Ishikawa (cell line): ENCODE results near the gene SMIM8.

Experiments used
- CEBPB ChIP-seq: IDR thresholded peaks from 2 replicates; pipeline ENCODE4 v1.6.1; 2012
- CREB1 ChIP-seq: IDR thresholded peaks from 2 replicates; pipeline ENCODE4 v1.6.1; 2012; ENCODE audit warnings: low read depth
- EGR1 ChIP-seq: IDR thresholded peaks from 2 replicates; pipeline ENCODE4 v1.6.1; 2012
- EP300 ChIP-seq: IDR thresholded peaks from 2 replicates; pipeline ENCODE4 v1.6.1; 2012; ENCODE audit warnings: borderline replicate concordance
- FOXM1 ChIP-seq: IDR thresholded peaks from 2 replicates; pipeline ENCODE4 v1.6.1; 2012; ENCODE audit warnings: low read depth, borderline replicate concordance
- NFIC ChIP-seq: IDR thresholded peaks from 2 replicates; pipeline ENCODE4 v1.6.1; 2012
- RAD21 ChIP-seq: IDR thresholded peaks from 2 replicates; pipeline ENCODE4 v1.6.1; 2012; ENCODE audit warnings: low read depth
- TAF1 ChIP-seq: IDR thresholded peaks from 2 replicates; pipeline ENCODE4 v1.6.1; 2012; ENCODE audit warnings: low read depth, mild to moderate bottlenecking
- TCF12 ChIP-seq: IDR thresholded peaks from 2 replicates; pipeline ENCODE4 v1.6.1; 2012; ENCODE audit warnings: low read depth
- TEAD4 ChIP-seq: IDR thresholded peaks from 2 replicates; pipeline ENCODE4 v1.6.1; 2012
- YY1 ChIP-seq: IDR thresholded peaks from 2 replicates; pipeline ENCODE4 v1.6.1; 2012; ENCODE audit warnings: low read depth
- ZBTB7A ChIP-seq: IDR thresholded peaks from 2 replicates; pipeline ENCODE4 v1.6.1; 2012; ENCODE audit warnings: low read depth
- TF ChIP-seq, protein P1 (sequence below): IDR thresholded peaks from 2 replicates; pipeline ENCODE4 v1.6.1; 2012
- TF ChIP-seq, protein P2 (sequence below): IDR thresholded peaks from 2 replicates; pipeline ENCODE4 v1.6.1; 2012
- TF ChIP-seq, protein P3 (sequence below): IDR thresholded peaks from 2 replicates; pipeline ENCODE4 v1.6.1; 2012; ENCODE audit warnings: low read depth, mild to moderate bottlenecking

SMIM8 gene

DNA sequence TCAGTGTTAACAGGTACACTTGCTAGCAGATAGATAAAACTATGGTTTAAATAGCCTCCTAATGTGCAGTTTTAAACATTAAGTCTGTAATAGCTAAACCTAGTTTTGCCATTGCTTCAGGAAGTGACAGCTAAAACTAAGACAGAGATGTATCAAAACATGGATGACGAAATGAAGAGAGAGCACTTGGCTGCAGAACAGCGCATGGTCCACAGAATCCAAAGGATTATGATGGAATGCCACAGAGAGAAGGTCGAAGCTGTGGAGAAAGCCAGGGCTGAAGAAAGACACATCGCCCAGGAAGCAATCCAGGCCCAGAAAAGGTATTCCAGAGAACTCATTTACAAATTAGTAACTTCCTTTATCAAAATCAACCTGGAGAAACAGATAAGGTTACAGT lies 33.8 kb downstream of the SMIM8 start:
- TF ChIP-seq, protein P1, sequence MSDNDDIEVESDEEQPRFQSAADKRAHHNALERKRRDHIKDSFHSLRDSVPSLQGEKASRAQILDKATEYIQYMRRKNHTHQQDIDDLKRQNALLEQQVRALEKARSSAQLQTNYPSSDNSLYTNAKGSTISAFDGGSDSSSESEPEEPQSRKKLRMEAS, result no peak
- no peak for TF ChIP-seq TEAD4
- no peak for TF ChIP-seq NFIC
- no peak for TF ChIP-seq RAD21
- TF ChIP-seq CREB1, result no peak
- TF ChIP-seq ZBTB7A, result no peak
- no peak for TF ChIP-seq EGR1
- no peak for TF ChIP-seq FOXM1
- TF ChIP-seq, protein P2, sequence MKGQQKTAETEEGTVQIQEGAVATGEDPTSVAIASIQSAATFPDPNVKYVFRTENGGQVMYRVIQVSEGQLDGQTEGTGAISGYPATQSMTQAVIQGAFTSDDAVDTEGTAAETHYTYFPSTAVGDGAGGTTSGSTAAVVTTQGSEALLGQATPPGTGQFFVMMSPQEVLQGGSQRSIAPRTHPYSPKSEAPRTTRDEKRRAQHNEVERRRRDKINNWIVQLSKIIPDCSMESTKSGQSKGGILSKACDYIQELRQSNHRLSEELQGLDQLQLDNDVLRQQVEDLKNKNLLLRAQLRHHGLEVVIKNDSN, result no peak
- TF ChIP-seq, protein P3, sequence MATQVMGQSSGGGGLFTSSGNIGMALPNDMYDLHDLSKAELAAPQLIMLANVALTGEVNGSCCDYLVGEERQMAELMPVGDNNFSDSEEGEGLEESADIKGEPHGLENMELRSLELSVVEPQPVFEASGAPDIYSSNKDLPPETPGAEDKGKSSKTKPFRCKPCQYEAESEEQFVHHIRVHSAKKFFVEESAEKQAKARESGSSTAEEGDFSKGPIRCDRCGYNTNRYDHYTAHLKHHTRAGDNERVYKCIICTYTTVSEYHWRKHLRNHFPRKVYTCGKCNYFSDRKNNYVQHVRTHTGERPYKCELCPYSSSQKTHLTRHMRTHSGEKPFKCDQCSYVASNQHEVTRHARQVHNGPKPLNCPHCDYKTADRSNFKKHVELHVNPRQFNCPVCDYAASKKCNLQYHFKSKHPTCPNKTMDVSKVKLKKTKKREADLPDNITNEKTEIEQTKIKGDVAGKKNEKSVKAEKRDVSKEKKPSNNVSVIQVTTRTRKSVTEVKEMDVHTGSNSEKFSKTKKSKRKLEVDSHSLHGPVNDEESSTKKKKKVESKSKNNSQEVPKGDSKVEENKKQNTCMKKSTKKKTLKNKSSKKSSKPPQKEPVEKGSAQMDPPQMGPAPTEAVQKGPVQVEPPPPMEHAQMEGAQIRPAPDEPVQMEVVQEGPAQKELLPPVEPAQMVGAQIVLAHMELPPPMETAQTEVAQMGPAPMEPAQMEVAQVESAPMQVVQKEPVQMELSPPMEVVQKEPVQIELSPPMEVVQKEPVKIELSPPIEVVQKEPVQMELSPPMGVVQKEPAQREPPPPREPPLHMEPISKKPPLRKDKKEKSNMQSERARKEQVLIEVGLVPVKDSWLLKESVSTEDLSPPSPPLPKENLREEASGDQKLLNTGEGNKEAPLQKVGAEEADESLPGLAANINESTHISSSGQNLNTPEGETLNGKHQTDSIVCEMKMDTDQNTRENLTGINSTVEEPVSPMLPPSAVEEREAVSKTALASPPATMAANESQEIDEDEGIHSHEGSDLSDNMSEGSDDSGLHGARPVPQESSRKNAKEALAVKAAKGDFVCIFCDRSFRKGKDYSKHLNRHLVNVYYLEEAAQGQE, result no peak
- TF ChIP-seq CEBPB, result no peak
- TF ChIP-seq YY1, result no peak
- no peak for TF ChIP-seq EP300
- no peak for TF ChIP-seq TCF12

DNA sequence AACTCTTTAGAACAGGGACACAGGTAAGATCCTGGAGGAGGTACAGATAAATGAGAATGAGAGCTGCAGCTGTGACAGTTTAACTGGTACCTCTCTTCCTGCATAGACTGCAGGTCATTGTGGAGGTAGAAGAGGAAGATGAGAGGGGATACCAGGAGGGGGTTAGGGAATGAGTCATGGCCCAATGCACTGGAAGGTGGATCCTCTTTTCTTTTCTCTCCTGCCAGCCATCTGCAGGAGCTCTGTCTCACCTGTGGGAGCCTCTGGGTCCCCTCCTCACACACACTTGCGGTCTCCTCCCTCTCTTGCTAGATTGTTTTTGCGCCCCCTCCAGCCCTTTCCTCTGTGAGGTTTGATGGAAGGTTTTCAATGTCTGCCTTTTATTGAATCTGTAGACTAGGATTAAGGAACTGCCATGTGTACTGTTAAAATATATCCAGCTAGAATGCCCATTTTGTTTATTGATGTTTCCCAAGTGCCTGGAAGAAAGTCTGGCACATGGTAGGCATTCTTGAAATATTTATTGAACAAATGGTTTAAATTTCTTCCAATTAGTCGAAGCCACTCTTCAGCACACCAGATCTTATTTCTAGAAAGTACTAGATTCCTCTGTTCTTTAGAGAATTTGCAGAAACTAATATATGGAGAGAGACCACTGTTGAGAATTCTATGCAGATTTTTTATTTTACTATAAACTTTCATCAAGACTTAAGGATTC lies 35.2 kb downstream of the SMIM8 start:
- TF ChIP-seq YY1 (no peak), EP300 (no peak), TEAD4 (no peak), CREB1 (no peak), FOXM1 (no peak), NFIC (no peak), CEBPB (no peak), TCF12 (no peak), RAD21 (no peak), ZBTB7A (no peak), TAF1 (no peak), EGR1 (no peak)
- TF ChIP-seq, protein P2, result no peak
- TF ChIP-seq, protein P3, result no peak
- TF ChIP-seq, protein P1, result no peak

DNA sequence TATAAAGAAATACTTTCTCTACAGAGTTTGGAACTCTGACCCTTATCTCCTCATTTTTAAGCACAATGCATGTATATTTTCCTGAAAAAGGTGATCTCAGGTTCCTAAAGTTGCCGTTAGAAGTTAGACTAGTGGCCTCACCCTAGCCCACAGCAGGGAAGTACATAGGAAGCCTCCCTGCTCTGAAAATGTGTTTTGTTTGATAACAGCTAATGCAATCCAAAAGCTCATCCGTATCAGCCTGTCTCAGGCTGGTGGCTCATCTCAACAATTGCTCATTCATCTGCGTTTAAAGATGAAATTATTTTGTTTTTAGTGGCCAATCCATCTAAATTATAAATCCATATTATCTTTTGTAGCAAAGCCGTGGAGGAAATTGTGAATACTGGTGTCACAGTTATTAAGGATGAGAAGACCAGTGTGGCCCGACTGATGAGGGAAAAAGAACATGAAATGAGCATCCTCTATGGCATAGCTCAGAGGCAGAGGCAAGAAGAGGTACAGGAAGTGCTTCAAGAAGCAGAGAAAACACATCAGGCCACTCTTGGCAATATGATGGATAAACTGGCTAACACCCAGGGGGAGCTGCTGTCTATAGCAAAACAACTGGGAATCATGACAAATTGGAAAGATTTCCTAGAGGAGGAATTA lies 42.3 kb downstream of the SMIM8 start:
- TF ChIP-seq YY1, result no peak
- no peak for TF ChIP-seq TEAD4
- TF ChIP-seq, protein P2, result no peak
- TF ChIP-seq CEBPB, result no peak
- no peak for TF ChIP-seq TCF12
- TF ChIP-seq FOXM1, result no peak
- no peak for TF ChIP-seq RAD21
- TF ChIP-seq EP300, result no peak
- TF ChIP-seq, protein P1, result no peak
- TF ChIP-seq EGR1, result no peak

DNA sequence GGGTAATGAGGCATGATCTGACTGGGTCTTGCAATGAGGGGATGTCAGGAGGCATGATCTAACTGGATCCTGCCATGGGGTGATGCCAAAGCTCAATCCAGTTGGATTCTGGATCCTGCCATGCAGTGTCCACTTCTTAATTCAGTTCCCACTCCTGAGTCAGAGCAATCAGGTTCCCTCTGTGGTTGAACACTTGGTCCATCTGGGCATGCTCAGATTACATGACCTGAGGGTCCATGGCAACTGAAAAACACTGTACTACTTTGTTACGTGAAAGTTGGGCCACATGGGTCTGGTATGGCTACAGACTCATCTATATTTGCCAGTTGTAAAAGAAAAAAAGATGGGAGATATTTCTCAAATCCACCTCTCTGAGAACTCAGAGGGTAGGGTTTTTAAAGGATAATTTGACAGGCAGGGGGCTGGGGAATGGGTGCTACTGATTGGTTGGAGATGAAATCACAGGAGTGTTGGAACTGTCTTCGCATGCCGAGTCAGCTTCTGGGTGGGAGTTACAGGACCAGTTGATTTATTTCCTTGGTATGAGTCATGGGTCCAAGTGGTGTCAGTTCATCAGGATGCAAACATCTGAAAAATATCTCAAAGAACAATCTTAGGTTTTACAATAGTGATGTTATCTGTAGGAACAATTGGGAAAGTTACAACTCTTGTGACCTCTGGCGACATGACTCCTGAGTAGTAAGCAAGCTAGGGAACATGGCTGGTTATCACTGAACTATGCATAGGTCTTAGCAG lies 43.9 kb downstream of the SMIM8 start:
- TF ChIP-seq TEAD4 (no peak), CEBPB (no peak), YY1 (no peak), TAF1 (no peak), ZBTB7A (no peak), FOXM1 (no peak), RAD21 (no peak), NFIC (no peak)
- TF ChIP-seq, protein P3, result no peak
- TF ChIP-seq, protein P1, result no peak
